ENCODE results near the gene WASL. TPM values are rescaled to one million over a fixed set of nuclear protein-coding genes. Genes with fewer than 3 reads are reported as not detected.

The WASL gene
- total and polyA plus RNA-seq, 10 of the 15 experiments (the other 5 are each of a cell fraction or from before 2014, with no cell fraction given), result 2.0 to 6.4 (median 3.5) TPM

DNA sequence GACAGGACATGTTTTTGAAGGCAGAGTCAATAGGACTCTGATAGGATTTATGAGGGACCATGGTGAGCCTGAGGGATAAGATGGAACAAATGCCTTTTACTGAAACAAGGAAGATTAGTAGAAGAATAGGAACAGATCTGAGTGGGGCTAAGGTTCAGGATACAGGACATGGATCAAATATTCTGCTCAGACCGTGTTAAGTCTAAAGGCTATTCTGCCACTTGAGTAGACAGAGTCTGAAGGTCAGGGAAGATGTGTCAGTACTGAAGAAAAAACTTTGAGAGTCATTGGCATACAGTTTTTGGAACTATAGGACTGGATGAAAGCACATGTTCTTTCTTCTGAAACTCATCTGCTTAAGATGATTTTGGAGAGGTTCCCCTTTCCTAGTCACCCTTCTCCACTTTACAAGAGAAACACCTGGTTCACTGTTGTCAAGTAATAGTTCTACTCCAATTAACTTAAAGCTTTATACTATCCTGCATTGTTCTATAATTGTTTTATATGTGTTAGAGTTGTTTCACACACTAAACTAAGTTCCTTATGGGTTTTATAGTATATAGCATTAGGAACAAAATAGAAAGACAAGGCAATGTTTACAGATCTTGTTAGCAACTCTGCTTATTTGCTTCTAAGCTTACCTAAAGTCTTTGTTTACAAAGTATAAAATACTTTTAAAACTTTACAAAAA, 43.4 kb downstream of the WASL start (continued):
- TF ChIP-seq EP300 (IDR thresholded peaks at IDR 0.05; ENCODE audit: borderline replicate concordance in 1 of 2, control insufficient read depth in 1 of 2, low read depth in 2 of 2, low read length in 2 of 2) (no peak), RFX5 (IDR thresholded peaks at IDR 0.05; ENCODE audit: low read depth, low read length) (no peak), BACH1 (IDR thresholded peaks at IDR 0.05; ENCODE audit: borderline replicate concordance) (no peak)
- TF ChIP-seq, protein P1, sequence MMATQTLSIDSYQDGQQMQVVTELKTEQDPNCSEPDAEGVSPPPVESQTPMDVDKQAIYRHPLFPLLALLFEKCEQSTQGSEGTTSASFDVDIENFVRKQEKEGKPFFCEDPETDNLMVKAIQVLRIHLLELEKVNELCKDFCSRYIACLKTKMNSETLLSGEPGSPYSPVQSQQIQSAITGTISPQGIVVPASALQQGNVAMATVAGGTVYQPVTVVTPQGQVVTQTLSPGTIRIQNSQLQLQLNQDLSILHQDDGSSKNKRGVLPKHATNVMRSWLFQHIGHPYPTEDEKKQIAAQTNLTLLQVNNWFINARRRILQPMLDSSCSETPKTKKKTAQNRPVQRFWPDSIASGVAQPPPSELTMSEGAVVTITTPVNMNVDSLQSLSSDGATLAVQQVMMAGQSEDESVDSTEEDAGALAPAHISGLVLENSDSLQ (IDR thresholded peaks at IDR 0.05), result no peak

DNA sequence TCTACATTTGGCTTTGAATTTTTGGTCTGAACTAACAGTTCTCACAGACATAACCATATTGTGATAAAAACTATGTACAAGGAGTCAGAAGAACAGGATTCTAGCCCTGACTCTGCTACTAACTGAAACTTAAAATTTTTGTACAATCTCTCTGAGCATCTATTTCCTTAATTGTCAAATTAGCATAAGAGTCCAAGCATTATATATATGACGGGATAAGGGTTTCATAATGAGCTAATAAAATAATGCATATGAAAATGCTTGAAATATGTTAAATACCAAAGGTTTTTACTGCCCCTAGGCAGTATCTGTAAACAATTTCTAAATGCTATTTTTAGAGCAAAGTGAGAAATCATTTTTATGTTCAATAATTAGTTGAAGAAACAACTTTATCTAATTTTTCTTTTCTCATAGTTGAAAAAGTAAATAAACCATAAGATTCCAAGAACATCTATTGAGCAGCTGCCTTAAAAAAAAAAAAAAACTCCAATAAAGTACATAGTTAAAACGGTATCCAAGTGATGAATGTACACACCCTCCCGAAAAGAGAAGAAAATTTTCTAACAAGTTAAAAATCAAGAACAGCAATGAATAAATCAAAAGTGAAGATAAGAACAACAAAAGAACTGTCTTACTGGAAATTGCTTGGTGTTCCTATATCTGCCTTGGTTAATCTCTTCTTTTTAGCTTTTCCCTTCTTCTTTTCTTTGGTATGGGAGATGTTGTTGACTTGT, 52.7 kb downstream of the WASL start:
- WGBS (ENCODE audit: insufficient coverage, insufficient replicate concordance, low lambda C conversion rate, missing lambda C conversion rate), result 77% methylated on average over 3 of the region's 3 CpGs
- DNase-seq (ENCODE audit: low read depth, low spot score), result no peak
- no peak overlapping the region for H3K27ac ChIP-seq (ENCODE audit: control insufficient read depth, insufficient read depth)
- BruUV-seq (replicated peaks), result no TSS peak
- intact Hi-C loops (cut with micrococcal nuclease; ENCODE audit: unreplicated experiment), result no loop called here
- peaks cover 3 to 27% of the 10 kb centered on the region in 2 experiments for H3K36me3 ChIP-seq (ENCODE audit: control insufficient read depth in 2 of 2, insufficient read depth in 2 of 2, low read length in 1 of 2)
- no peaks in the 10 kb centered on the region for H3K4me1 ChIP-seq (ENCODE audit: control insufficient read depth, insufficient read depth, low read length)
- no peaks in the 10 kb centered on the region for H3K79me2 ChIP-seq (ENCODE audit: control insufficient read depth, insufficient read depth, low read length)
- no peak overlapping the region for H3K4me2 ChIP-seq (ENCODE audit: control insufficient read depth, insufficient read depth)
- in situ Hi-C loops (cut with MboI), result no loop called here
- H2AFZ ChIP-seq (ENCODE audit: control insufficient read depth, low read depth, low read length), result no peak overlapping the region
- ChIA-PET SMC1A (ENCODE audit: uncharacterized antibody, unreplicated experiment) (interaction anchor here (1.1 kb wide), 1 partner anchor 15 kb away, joined by 3 read pairs; no protein-coding TSS in a partner anchor), CTCF (interaction anchor here (0.8 kb wide), 1 partner anchor 14 kb away, joined by 4 read pairs; no protein-coding TSS in a partner anchor), RAD21 (ENCODE audit: unreplicated experiment) (no interaction called here), POLR2A (no interaction called here)
- no peaks in the 10 kb centered on the region for H3K27me3 ChIP-seq (replicated peaks in 1 of 2; ENCODE audit: control insufficient read depth in 2 of 2, insufficient read depth in 2 of 2, low read length in 1 of 2)
- no peaks in the 10 kb centered on the region for H4K20me1 ChIP-seq (ENCODE audit: control insufficient read depth, insufficient read depth)
- no peak overlapping the region for H3K4me3 ChIP-seq
- H3K9ac ChIP-seq (ENCODE audit: control insufficient read depth, insufficient read depth, low read length), result no peak overlapping the region
- H3K9me3 ChIP-seq (replicated peaks; ENCODE audit: control insufficient read depth, insufficient read depth, low read length), result no peaks in the 10 kb centered on the region
- ATAC-seq, result no peak
- no peak for FAIRE-seq
- TF ChIP-seq, protein P2, sequence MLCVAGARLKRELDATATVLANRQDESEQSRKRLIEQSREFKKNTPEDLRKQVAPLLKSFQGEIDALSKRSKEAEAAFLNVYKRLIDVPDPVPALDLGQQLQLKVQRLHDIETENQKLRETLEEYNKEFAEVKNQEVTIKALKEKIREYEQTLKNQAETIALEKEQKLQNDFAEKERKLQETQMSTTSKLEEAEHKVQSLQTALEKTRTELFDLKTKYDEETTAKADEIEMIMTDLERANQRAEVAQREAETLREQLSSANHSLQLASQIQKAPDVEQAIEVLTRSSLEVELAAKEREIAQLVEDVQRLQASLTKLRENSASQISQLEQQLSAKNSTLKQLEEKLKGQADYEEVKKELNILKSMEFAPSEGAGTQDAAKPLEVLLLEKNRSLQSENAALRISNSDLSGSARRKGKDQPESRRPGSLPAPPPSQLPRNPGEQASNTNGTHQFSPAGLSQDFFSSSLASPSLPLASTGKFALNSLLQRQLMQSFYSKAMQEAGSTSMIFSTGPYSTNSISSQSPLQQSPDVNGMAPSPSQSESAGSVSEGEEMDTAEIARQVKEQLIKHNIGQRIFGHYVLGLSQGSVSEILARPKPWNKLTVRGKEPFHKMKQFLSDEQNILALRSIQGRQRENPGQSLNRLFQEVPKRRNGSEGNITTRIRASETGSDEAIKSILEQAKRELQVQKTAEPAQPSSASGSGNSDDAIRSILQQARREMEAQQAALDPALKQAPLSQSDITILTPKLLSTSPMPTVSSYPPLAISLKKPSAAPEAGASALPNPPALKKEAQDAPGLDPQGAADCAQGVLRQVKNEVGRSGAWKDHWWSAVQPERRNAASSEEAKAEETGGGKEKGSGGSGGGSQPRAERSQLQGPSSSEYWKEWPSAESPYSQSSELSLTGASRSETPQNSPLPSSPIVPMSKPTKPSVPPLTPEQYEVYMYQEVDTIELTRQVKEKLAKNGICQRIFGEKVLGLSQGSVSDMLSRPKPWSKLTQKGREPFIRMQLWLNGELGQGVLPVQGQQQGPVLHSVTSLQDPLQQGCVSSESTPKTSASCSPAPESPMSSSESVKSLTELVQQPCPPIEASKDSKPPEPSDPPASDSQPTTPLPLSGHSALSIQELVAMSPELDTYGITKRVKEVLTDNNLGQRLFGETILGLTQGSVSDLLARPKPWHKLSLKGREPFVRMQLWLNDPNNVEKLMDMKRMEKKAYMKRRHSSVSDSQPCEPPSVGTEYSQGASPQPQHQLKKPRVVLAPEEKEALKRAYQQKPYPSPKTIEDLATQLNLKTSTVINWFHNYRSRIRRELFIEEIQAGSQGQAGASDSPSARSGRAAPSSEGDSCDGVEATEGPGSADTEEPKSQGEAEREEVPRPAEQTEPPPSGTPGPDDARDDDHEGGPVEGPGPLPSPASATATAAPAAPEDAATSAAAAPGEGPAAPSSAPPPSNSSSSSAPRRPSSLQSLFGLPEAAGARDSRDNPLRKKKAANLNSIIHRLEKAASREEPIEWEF (IDR thresholded peaks at IDR 0.05; ENCODE audit: insufficient replicate concordance, low read depth, low read length), result no peak
- TF ChIP-seq, protein P3, sequence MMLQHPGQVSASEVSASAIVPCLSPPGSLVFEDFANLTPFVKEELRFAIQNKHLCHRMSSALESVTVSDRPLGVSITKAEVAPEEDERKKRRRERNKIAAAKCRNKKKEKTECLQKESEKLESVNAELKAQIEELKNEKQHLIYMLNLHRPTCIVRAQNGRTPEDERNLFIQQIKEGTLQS (IDR thresholded peaks at IDR 0.05; ENCODE audit: borderline replicate concordance, extremely low read depth, low read depth, low read length), result no peak
- TF ChIP-seq, protein P4, sequence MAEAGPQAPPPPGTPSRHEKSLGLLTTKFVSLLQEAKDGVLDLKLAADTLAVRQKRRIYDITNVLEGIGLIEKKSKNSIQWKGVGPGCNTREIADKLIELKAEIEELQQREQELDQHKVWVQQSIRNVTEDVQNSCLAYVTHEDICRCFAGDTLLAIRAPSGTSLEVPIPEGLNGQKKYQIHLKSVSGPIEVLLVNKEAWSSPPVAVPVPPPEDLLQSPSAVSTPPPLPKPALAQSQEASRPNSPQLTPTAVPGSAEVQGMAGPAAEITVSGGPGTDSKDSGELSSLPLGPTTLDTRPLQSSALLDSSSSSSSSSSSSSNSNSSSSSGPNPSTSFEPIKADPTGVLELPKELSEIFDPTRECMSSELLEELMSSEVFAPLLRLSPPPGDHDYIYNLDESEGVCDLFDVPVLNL (IDR thresholded peaks at IDR 0.05; ENCODE audit: low read depth, low read length), result no peak
- TF ChIP-seq NR2C2 (IDR thresholded peaks at IDR 0.05; ENCODE audit: borderline replicate concordance, control insufficient read depth, insufficient read length, low read depth), result no peak
- no peak for TF ChIP-seq SPI1 (IDR thresholded peaks at IDR 0.05; ENCODE audit: borderline replicate concordance, insufficient read depth, low read depth, low read length)
- TF ChIP-seq DPF2 (IDR thresholded peaks at IDR 0.05), result no peak
- TF ChIP-seq CREB1 (IDR thresholded peaks at IDR 0.05; ENCODE audit: low read depth), result no peak
- TF ChIP-seq YBX1 (IDR thresholded peaks at IDR 0.05), result no peak
- no peak for TF ChIP-seq NBN (IDR thresholded peaks at IDR 0.05)
